NT2/D1 (cell line): ENCODE results near the gene BTG1.

ENCODE experiments used
- YY1 ChIP-seq: IDR thresholded peaks from 2 replicates; pipeline ENCODE4 v1.6.1; 2011; ENCODE audit not compliant: insufficient read length, insufficient read depth
- ZNF274 ChIP-seq: IDR thresholded peaks from 2 replicates; pipeline ENCODE4 v1.6.1; 2011; ENCODE audit warnings: mild to moderate bottlenecking, low read depth, low read length

DNA sequence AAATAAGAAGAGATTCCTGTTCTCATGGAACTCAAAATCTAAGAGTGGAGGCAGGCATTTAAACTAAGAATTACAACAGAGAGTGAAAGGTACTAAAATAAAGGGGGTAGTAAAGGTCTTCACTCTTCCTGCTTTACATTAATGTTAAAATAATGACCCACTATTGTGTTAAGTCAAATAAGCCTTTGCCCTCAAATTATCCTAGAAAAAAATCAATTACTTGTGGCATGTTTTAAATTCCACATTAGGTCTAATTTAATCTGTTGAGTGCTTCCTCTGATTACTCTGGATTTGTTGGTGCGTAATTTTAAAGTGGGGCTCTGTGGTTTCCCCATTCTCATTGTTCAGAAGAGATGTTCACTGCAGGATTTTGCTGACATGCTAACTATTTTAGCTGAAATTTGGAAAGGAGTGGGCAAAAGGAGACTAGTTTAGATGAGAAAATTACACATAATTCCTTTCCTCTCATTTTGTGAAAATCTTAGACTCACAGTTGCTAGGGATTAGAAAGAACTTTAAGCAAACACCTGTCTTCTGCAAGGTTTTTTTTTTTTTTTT lies 35.5 kb downstream of the BTG1 start:
- no peak for TF ChIP-seq ZNF274
- TF ChIP-seq YY1, result no peak
